ENCODE data around the gene TRIM66. TPM values are rescaled to one million over a fixed set of nuclear protein-coding genes. Genes with fewer than 3 reads are reported as not detected.

The TRIM66 gene
- polyA plus RNA-seq, 3 donors from 2014 or later, result 0.48 to 0.97 (median 0.55) TPM

- Mint-ChIP-seq H3K4me3 (no peak overlapping the region), H3K36me3 (no peaks in the 10 kb centered on the region), H3K27me3 (ENCODE audit: low read depth in 3 of 3) (peaks cover 11 to 14% (median 14%) of the 10 kb centered on the region in 3 donors), H3K9me3 (no peaks in the 10 kb centered on the region), H3K4me1 (peaks cover 0 to 2% of the 10 kb centered on the region in 2 donors), H3K27ac (no peak overlapping the region)
- peak in 2 of 3 donors; percentile 3 to 14 for DNase-seq
Measured at GRCh38 chr11:8566613-8567210, 115.8 kb downstream of the TRIM66 start.

GRCh38 chr11:8564526-8564925, 117.9 kb downstream of the TRIM66 start:
- Mint-ChIP-seq H3K27ac (no peak overlapping the region), H3K9me3 (peaks cover 0 to 2% (median 0%) of the 10 kb centered on the region in 6 donors), H3K4me1 (no peaks in the 10 kb centered on the region), H3K27me3 (ENCODE audit: low read depth in 3 of 3) (peaks cover 0 to 3% (median 0%) of the 10 kb centered on the region in 3 donors), H3K36me3 (no peaks in the 10 kb centered on the region), H3K4me3 (no peak overlapping the region)
- no peak for DNase-seq

Other genes starting within 250 kb of the TRIM66 start
- gene STK33, start 88.4 kb downstream of the TRIM66 start, polyA plus RNA-seq, result not detected
- gene RPL27A, start 127 bp upstream of the TRIM66 start, polyA plus RNA-seq, result 1,000 to 10,000 TPM; 1,341 to 3,208 (median 1,820) TPM
- gene AKIP1, start 228.5 kb upstream of the TRIM66 start, polyA plus RNA-seq, result 10 to 100 TPM in 1 of 3 donors, 1 to 10 TPM in 2; 5.4 to 20.7 (median 7.3) TPM